Glomerular visceral epithelial cell (primary cell): ENCODE data around the gene HJURP.

ENCODE experiments used
- DNase-seq: peaks from one replicate; pipeline ENCODE4 v3.0.0-alpha.2; 2016; ENCODE audit errors: extremely low spot score

Gene HJURP

GRCh38 chr2:233813236-233814055 lies 40.9 kb downstream of the HJURP start:
- no peak for DNase-seq

GRCh38 chr2:233811732-233812131 lies 42.6 kb downstream of the HJURP start:
- no peak for DNase-seq

GRCh38 chr2:233811087-233811486 lies 43.2 kb downstream of the HJURP start:
- DNase-seq: no peak

GRCh38 chr2:233810385-233810784 lies 44.0 kb downstream of the HJURP start:
- DNase-seq: no peak

GRCh38 chr2:233807966-233808935 lies 46.1 kb downstream of the HJURP start:
- DNase-seq: no peak

- no peak for DNase-seq
These were observed 47.0 kb downstream of the HJURP start for GRCh38 chr2:233807215-233807865.

GRCh38 chr2:233803994-233804393 lies 50.3 kb downstream of the HJURP start:
- DNase-seq: no peak

GRCh38 chr2:233803292-233803911 lies 50.9 kb downstream of the HJURP start:
- DNase-seq: no peak

GRCh38 chr2:233802132-233802815 lies 52.1 kb downstream of the HJURP start:
- DNase-seq: no peak

GRCh38 chr2:233801357-233802131 lies 52.8 kb downstream of the HJURP start:
- DNase-seq: peak; percentile 69

- no peak for DNase-seq
These were observed 54.1 kb downstream of the HJURP start for GRCh38 chr2:233800208-233800607.

GRCh38 chr2:233799716-233800115 lies 54.6 kb downstream of the HJURP start:
- no peak for DNase-seq

- no peak for DNase-seq
These were observed 55.2 kb downstream of the HJURP start for GRCh38 chr2:233799087-233799665.

- no peak for DNase-seq
These were observed 55.8 kb downstream of the HJURP start for GRCh38 chr2:233798335-233799086.

GRCh38 chr2:233796254-233796653 lies 58.1 kb downstream of the HJURP start:
- no peak for DNase-seq

GRCh38 chr2:233795735-233796171 lies 58.6 kb downstream of the HJURP start:
- no peak for DNase-seq

- DNase-seq: no peak
These were observed 60.1 kb downstream of the HJURP start for GRCh38 chr2:233794128-233794658.

- no peak for DNase-seq
These were observed 60.7 kb downstream of the HJURP start for GRCh38 chr2:233793465-233794127.
